Lower leg skin (tissue), 3 donors: ENCODE results near the gene TSSC4.

ENCODE experiments used
- CTCF ChIP-seq, 3 donors: fragments of 450-650 bp; IDR thresholded peaks; one replicate each; pipeline ENCODE4 v1.5.1; 2016; ENCODE audit warnings: antibody characterized with exemption in 3 of 3, mild to moderate bottlenecking in 3 of 3, moderate library complexity in 2 of 3
- POLR2A ChIP-seq, 2 donors: fragments of 450-650 bp; IDR thresholded peaks; one replicate each; pipeline ENCODE4 v1.6.1; 2016 to 2017; ENCODE audit warnings: antibody characterized with exemption in 2 of 2, mild to moderate bottlenecking in 1 of 2, moderate library complexity in 1 of 2

DNA sequence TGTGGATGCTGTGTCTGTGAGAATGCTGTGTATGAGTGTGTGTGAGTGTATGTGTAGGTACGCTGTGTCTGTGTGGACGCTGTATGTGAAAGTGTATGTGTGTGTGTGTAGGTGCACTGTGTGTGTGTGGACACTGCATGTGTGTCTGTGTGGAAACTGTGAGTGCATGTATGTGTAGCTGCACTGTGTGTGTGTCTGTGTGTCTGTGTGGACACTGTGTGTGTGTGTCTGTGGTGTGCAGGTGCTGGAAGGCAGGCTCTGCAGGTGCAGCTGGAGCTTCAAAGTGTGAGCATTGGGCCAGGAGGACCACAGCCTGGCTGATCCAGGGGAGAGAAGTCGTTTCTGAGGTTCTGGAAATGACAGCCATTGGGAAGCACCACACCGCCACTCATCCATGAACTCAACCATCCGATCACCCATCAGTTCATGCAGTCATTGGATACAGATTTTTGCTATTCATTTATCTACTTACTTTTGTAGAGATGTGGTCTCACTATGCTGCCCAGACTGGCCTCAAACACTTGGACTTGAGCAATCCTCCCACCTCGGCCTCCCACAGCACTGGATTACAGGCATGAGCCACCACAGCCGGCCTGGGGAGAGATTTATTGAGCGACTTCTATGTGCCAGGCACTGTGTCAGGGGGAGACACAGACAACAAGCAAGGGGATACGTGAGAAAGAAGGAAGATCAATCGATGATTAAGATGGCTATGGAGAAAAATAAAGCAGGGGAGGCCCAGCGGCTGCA is 34.1 kb downstream of the TSSC4 start:
- TF ChIP-seq CTCF (IDR thresholded peaks at IDR 0.05), result no peak
- no peak for TF ChIP-seq POLR2A (IDR thresholded peaks at IDR 0.05)
